GM18907 (cell line): ENCODE results near the gene PDE4D.
"Not testable (repeated sequence)": the region's sequence is repeated elsewhere in the genome, so short reads cannot be mapped to it uniquely, and the experiment has no call there.

Experiments used
- ATAC-seq: cut with Tn5 transposase; IDR thresholded peaks from one replicate; pipeline ENCODE4 v1.9.1; 2021; ENCODE audit warnings: mild to moderate bottlenecking, moderate library complexity; ENCODE audit not compliant: unreplicated experiment

The PDE4D gene

DNA sequence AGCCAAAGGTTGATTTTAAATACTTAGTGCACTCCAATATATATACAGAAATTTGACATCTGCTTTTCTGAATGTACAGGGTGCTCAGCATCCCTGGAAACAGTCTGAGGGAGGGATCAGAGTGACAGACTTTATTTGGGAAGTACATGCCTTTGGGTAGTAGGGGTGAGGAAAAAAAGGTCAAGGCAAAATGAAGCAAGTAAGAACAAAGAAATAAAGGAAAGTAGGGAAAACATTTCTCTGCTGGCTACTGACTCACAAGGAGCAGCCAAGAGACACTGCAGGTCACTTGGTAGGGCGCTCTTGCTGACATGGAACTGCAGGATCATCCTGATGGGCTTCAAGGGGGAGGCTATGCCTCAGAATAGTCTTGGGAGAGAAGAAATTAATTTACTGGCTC lies 929.7 kb downstream of the PDE4D start:
- ATAC-seq, result no peak

DNA sequence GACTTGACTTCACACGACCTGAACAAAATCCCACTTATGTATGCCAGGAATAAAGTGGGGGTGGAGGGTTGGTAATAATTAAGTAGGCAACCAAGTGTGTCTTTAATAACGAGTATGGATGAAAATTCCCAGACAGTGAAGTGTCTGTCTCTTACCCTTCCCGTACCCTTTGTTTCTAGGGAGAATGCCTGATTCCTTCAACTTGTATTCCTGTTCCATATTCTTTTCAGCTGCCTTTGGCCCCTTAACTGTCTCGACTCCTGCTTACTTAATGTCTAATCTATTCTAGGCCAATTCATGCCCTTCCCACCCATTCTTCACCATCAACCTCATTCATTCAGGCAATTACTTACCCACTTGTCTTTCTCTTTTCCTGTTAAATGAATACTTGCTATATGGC lies 930.2 kb downstream of the PDE4D start:
- no peak for ATAC-seq

DNA sequence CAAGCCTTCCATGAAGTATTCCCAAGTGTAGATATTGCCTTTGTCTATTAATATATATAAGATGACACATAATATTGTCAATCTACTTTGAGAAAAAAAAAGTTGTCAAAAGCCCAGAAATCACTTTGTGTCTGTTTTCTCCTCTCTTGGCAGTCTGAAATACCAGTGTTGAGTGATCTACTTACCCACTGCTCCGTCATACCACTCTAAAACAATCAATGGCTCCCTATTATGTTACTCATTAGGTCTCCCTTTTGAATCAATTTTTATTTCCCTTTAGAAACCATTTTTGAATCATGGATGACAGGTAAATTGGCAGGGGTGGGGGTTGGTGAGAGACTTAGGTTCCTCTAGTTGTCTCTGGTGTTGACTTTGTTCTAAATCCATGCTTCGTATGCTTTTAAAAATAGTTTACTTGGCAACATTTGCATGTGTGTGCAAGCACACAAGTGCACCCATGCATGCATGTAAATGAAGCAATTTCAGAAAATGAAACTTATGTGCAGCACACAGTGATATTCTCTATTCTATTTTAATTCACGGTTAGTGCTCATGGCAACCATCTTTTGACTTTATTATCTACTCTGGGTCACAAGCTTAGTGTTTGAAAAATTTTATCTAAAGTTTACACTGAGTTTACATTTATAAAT lies 931.8 kb downstream of the PDE4D start:
- no peak for ATAC-seq

DNA sequence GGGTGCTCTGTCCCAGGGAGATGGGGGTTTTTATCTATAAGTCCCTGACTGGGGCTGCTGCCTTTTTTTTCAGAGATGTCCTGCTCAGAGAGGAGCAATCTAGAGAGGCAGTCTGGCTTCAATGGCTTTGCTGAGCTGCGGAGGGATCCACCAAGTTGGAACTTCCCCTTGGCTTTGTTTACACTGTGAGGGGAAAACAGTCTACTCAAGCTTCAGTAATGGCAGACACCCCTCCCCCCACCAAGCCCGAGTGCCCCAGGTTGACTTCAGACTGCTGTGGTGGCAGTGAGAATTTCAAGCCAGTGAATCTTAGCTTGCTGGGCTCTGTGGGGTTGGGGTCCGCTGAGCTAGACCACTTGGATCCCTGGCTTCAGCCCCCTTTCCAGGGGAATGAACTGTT lies 934.8 kb downstream of the PDE4D start:
- no peak for ATAC-seq

DNA sequence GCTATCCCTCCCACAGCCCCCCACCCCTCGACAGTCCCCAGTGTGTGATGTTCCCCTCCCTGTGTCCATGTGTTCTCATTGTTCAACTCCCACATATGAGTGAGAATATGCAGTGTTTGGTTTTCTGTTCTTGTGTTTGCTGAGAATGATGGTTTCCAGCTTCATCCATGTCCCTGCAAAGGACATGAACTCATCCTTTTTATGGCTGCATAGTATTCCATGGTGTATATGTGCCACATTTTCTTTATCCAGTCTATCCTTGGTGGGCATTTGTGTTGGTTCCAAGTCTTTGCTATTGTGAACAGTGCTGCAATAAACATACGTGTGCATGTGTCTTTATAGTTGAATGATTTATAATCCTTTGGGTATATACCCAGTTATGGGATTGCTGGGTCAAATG lies 940.3 kb downstream of the PDE4D start:
- ATAC-seq, result not testable (repeated sequence)

DNA sequence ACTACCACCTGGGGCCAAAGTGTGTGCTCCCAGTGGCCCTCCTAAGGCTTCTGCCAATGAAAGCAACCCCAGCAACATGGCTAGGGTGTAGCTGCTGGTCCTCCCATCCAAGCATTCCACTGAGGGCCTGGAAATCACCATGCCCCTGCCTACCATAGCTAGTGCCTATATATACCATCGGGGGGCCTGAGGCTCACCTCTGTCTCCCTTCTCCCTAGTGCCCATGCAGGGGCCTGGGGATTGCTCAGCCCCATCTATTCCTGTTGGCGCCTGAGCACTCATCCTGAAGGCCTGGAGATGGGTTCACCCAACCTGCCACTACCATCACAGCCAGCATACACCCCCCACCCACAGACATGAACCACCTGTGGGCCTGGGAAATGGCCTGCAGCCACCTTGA lies 943.3 kb downstream of the PDE4D start:
- ATAC-seq, result no peak

DNA sequence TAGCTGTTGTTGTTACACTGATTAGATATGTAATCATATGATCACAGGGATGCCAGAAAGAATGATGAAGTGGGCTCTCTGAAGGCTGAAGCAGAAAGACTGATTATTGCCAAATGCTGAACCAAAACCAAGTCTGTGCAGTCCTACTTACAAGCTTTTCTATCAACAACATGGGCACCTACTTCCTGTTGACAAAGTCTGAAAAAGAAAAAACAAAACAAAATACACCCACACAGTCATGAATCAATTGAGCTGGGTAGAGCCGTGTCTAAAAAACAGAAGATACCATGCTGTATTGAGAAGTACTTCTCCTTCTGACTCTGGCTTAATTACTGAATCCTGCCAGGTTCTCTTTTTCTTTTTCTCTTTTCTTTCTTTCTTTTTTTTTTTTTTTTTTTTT lies 947.3 kb downstream of the PDE4D start:
- ATAC-seq, result no peak

DNA sequence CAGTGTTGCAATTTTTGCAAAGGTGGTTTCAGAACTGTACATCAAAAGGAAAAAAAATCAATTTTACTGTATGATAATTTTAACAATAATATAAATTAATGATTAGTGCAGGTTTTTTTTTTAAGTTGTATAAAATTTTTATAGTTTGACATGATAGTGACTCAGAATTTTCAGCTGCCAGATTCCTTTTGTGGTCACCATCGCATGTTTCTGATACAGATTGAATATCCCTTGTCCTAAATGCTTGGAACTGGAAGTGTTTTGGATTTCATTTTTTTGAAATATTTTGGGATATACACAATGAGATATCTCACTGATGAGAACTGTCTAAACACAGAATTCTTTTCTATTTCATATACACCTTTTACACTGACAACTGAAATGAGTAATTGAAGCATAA lies 949.3 kb downstream of the PDE4D start:
- ATAC-seq, result no peak

DNA sequence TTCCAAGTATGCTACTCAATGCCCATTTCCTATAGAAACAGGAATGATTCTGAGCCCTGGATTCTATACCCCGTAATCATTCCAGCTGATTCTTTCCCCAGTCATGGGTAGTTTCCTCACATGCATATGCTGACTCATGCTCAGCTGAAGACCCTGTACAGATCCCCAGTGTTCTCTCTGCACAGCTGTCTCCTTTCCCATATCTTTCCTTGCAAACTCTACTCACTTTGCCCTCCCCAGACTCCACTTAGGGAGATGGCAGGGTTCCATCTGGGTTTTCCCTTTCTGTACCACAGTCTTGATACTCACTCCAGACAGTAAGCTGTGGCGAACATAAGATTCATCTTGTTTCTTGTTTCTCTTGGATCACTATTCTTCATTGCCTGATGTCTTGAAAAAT lies 953.1 kb downstream of the PDE4D start:
- no peak for ATAC-seq

DNA sequence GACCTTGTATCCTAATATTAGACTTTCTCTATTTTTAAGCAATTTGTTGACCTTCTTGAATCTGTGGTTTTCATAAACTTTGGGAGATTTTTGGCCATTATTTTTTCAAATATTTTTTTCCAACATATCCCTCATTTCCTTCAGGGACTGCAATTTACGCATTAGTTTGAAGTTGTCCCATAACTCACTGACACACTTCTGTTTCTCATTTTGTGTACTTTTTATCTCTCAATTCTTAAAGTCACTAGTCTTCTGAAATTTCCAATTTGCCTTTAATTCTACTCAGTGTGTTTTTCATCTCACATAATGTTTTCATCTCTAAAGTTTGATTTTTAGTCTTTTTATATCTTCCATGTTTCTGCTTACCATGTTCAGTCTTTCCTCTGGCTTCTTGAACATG lies 953.9 kb downstream of the PDE4D start:
- ATAC-seq, result no peak

DNA sequence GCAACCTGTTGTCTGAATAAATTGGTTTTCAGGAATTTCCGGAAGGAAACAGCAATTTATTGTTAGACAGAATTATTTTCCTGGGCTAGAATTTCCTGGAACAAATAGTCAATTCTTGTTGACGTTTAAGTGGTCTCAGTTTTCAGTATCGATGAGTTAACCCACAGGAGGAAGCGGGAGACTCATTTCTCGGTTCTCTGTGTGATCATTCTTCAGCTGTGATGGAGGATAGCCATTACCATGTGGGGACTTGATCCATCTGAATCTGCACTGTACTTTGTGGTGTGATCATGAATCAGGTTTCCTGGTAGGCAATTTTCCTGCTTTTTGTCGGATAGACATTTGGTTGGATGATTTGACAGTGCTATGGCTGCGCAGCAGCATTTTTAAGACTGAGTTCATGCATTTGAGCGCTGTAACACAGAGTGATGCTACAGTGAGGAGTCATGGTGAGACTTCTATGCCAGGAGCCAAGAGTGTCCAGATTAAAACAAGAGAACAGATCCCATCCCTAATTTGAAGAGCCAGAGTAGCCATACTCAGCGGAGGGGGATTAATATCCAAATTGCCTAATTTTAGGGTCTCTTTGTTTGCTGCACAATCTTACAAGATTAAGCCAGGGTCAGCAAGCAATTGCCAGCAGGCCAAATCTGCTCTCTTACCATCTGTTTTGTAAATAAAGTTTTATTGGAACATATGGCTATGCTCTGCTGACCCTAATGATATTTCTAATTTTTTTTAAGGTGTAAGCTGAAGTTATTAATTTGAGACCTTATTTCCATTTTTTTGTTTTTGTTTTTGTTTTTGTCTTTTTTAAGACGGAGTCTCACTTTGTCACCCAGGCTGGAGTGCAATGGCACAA lies 954.7 kb downstream of the PDE4D start:
- no peak for ATAC-seq

DNA sequence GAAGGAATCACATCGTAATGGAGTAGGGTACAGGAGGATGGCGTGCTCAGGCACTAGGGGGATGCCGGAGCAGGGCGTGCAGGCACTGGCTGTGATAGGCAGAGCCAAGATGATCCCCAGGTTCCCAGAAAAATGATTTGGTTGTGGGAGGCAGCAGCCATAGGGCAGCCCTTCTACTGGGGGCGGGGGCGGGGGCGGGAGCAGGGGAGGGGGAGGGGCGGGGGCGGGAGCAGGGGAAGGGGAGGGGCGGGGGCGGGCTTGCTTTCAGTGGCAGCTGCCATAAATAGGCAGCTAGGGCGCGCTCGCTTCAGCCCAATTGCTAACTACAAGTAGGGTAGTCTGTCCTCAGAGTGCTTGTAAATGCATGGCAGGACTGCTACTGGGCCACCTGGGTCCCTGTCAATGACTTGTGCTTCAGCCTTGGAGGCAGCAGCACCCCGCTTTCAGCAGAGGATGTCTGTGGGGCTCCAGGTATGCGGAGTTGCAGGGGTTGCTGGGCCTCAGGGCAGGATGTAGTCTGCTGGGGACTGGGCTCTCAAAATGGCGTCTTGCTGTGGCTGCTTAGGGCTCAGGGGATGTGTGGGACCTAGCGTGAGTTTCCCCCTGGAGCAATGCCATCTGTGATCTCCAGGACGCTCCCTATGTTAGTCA lies 956.4 kb downstream of the PDE4D start:
- no peak for ATAC-seq

DNA sequence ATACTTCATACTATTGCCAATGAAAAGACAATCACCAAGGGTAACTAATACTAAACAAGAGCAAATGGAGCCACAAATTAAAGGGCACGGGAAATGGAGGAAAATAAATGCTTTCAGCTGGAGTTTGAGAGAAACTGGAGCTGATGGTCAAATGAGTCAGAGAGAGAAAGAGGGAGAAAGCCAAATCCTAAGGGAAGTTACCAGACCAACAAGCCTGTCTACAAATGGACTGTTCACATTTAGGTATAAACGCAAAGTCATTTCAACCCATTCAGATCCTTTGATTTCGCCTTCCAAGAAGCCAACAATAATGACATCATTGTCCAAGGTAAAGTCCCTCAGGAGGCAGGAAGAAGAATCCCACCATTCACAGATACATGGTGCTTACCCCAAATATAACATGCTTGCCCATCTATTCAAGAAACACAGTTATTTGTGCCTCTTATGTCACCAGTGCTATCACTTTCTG lies 958.9 kb downstream of the PDE4D start:
- no peak for ATAC-seq

DNA sequence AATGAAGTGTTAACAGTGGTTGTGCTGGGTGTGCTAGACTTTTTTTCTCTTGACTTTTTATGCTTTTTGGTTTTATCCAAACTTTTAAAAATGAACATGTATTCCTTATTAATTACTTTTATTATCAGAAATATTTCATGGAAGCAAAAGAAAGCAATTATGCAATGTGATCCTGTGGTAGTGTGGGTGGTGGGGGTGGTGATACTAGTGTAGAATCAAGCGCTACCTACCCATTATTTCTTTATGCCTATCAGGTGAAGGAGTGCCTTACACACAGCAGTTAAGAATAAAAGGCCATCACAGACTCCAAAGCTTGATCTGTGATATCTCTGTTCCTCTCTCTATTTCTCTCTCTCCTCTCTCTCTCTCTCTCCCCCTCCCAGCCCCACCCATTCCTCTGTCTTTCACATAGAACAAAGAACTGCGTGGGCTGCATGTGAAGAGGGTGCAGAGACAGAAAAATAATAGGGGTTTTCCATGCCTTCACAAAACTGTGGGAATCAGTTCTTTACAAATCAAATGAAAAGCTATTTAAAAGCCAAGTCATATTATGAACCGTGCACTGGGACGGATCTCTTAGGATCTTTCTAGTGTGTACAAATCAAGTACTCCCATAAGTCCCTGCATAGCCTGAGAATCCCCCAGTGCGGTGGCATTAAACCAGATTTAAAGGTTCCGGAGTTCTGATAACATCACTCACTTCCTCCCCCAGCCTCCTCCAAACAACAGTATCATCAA lies 959.5 kb downstream of the PDE4D start:
- ATAC-seq, result no peak

DNA sequence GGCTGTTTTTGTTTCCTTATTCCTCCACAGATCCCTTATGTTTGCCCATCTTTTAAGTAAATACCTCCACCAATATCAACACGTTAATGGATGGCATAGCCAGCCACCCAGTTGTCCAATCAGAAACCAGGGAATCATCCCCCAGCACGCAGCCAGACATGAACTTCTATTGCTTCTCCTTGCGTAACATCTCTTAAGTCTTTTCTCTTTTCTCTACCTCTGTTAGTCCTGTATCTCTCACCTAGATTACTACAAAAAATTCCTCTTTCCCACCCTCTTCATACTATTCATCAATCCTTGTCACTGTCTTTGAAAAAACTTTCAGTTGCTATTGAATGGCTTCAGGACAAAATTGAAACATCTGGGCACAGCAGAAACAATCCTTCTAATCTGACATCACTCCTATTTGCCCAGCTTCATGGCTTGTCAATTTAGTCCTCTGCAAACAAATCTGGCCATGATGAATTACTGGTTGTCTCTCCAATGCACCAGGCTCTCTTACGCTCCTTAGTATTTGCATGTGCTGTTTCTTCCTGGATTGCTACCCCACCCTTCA lies 961.4 kb downstream of the PDE4D start:
- no peak for ATAC-seq

DNA sequence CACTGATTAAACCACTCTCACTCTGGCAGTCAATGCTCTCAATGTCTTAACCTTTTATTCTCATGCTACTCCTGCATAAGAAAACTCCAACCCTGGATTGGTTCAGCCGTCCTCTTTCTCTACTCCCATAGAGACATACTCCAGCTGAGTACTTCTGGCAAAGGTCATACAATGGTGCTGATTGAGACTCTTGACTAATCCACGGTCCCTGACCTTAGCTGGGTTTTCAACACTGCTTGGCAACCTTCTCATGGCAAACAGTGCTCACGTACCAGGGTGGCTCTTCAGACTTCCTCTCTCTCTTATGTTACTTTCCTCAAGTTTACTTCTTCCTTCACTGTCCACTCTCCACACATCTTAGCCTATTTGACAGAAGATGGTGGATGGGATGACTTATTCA lies 963.0 kb downstream of the PDE4D start:
- no peak for ATAC-seq

DNA sequence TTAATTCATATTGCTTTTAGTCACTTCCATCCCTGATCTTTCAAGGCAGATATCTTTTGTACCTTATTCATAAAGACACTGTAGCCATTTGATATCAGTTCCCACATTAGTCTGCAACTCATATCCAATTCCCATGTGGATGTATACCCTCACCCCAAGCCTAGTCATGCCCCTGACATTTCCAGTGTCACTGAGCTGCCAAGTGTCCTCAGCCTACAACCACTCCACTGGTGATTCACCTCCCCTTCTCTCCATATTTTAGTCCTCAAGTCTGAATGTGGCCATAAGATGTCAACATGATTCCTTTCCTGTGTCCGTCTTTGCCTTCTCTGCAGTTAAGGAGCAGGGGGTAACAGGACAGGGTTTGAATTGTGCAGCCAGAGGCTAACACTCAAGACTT lies 963.8 kb downstream of the PDE4D start:
- no peak for ATAC-seq

DNA sequence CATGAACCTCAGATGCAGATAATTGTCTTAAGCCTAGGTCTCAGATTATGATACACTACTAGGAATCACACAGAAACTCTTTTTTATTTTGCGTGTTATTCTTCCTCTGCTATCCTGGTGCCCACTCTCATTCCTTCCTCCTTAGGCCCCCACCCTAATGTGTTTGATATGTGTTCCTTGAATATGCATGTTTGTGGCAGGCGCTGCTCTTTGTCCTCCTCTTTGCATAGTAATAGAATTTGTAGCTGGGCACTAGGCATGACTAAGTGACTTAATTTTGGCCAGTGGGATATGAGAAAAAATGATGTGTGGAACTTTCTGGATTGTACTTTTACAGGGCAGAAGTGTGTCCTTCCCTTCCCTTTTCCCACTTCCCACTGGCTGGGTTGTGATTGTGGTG lies 965.6 kb downstream of the PDE4D start:
- ATAC-seq, result no peak

DNA sequence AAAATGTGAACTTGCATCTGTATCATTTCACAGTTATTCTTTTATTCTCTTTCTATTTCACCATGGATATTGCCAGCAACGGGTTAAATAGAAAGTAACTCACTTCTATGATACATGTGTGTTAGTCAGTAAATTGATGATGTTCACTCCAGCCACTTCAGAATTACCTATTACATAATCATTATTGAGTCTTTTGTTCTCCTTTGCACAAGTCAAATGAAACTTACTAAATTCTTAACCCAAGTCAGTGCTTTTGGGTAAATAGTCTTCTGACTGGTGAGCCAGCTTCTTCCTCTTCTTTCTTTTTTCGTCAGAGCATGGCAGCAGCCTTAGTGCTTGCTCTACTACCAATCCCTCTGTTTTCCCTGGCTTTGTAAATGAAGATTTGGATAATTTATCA lies 966.3 kb downstream of the PDE4D start:
- no peak for ATAC-seq

DNA sequence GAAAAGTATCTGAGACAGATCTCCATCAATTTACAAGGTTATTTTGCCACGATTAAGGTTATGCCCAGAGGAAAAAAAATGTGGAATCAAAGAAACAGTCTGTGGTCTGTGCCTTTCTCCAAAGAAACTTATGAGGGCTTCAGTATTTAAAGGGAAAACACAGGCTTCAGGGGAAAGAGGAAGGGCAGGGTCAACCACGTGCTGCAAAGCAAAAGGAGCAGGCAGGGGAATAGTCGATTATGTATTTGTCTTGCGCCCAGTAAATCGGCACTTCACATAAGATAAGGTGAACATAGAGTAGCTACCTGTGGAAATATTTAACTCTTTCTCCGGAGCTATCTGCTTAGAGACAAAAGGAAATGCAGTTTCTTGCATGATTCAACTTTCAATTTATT lies 967.0 kb downstream of the PDE4D start:
- no peak for ATAC-seq
